Stimulated activated CD4-positive, alpha-beta T cell treated with anti-CD3 and anti-CD28 coated beads, TNF-alpha, amount 100 ng/mL, for 4 hours (primary cell): ENCODE measurements around the gene TARS1.

Source experiments
- DNase-seq, 3 experiments: peaks; one replicate each; pipeline ENCODE4 v3.0.0-alpha.2; 2020; ENCODE audit warnings: low read depth in 3 of 3

Gene TARS1

GRCh38 chr5:33440482-33441240 is at the start of gene TARS1:
Gene TARS1, plus strand, starts transcription at chr5:33440965. Its CDS starts 122 bp downstream, at chr5:33441087.
- DNase-seq: peak; percentile 88 to 93 (median 91)

- DNase-seq: no peak
Measured at GRCh38 chr5:33398501-33398900, 42.3 kb upstream of the TARS1 start.

GRCh38 chr5:33400675-33401074 is 40.1 kb upstream of the TARS1 start:
- DNase-seq: no peak

GRCh38 chr5:33401482-33402390 is 39.0 kb upstream of the TARS1 start:
- no peak for DNase-seq

- no peak for DNase-seq
Measured at GRCh38 chr5:33403187-33403586, 37.6 kb upstream of the TARS1 start.

- DNase-seq: no peak
Measured at GRCh38 chr5:33408816-33409215, 31.9 kb upstream of the TARS1 start.

- DNase-seq: no peak
Measured at GRCh38 chr5:33409435-33410170, 31.2 kb upstream of the TARS1 start.

GRCh38 chr5:33410221-33410620 is 30.5 kb upstream of the TARS1 start:
- DNase-seq: no peak

GRCh38 chr5:33411498-33411897 is 29.3 kb upstream of the TARS1 start:
- no peak for DNase-seq

- no peak for DNase-seq
Measured at GRCh38 chr5:33415811-33416354, 24.9 kb upstream of the TARS1 start.

- no peak for DNase-seq
Measured at GRCh38 chr5:33417632-33418031, 23.1 kb upstream of the TARS1 start.

GRCh38 chr5:33420946-33421345 is 19.8 kb upstream of the TARS1 start:
- DNase-seq: no peak

GRCh38 chr5:33422191-33422590 is 18.6 kb upstream of the TARS1 start:
- no peak for DNase-seq

GRCh38 chr5:33423018-33423630 is 17.6 kb upstream of the TARS1 start:
- no peak for DNase-seq

GRCh38 chr5:33425314-33425713 is 15.5 kb upstream of the TARS1 start:
- no peak for DNase-seq

- DNase-seq: no peak
Measured at GRCh38 chr5:33430983-33431382, 9.8 kb upstream of the TARS1 start.

GRCh38 chr5:33432656-33433055 is 8.1 kb upstream of the TARS1 start:
- DNase-seq: no peak

GRCh38 chr5:33433303-33434240 is 7.2 kb upstream of the TARS1 start:
- DNase-seq: no peak

GRCh38 chr5:33435893-33436490 is 4.8 kb upstream of the TARS1 start:
- peak in 2 of 3 experiments; percentile 43 to 55 for DNase-seq

GRCh38 chr5:33438996-33439395 is 1.8 kb upstream of the TARS1 start:
- DNase-seq: no peak
